ENCODE measurements around the gene ZSWIM8.

DNA sequence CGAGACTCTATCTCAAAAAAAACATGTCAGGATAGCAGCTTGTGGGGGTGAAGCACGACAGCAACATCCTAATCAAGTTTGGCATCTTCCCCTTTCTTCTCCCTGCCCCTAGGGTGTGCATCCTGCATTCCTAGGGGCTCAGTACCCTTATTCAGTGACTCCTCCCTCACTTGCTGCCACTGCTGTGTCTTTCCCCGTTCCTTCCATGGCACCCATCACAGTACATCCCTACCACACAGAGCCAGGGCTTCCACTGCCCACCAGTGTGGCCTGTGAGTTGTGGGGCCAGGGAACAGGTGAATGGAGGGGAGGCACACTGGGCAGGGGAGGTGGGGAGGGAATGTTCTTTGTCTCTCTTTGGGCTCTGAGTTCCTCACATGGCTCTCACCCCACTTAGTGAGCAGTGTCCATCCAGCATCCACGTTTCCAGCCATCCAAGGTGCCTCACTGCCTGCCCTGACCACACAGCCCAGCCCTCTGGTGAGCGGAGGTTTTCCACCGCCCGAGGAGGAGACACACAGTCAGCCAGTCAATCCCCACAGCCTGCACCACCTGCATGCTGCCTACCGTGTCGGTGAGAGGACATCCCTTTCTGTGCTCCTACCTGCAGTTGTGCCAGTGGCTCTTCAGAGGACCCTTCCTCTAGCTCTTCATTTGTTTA lies 14.6 kb downstream of the ZSWIM8 start:
- no peak for TF ChIP-seq EZH2 (IDR thresholded peaks at IDR 0.05; ENCODE audit: insufficient read depth, poor library complexity, severe bottlenecking)
- no peak for TF ChIP-seq EZH2phosphoT487 (IDR thresholded peaks at IDR 0.05; ENCODE audit: insufficient read depth, low read depth)
